GM23338 (cell line): Measurements from ENCODE around the gene CPNE7. TPM values are rescaled to one million over a fixed set of nuclear protein-coding genes. Genes with fewer than 3 reads are reported as not detected.

Experiments
- ATAC-seq: fragments of 200-7000 bp; cut with Tn5 transposase; 3 replicates; pipeline ENCODE4 v1.9.1; 2020
- DNase-seq: peaks from one replicate; pipeline ENCODE4 v3.0.0-alpha.2; 2015; ENCODE audit warnings: low spot score
- H2AFZ ChIP-seq: fragments of 200-600 bp; sonication (generic); 2 replicates; pipeline ENCODE4 v1.8.0; 2016; ENCODE audit warnings: antibody characterized with exemption, mild to moderate bottlenecking, moderate library complexity
- H3F3A ChIP-seq: fragments of 200-600 bp; sonication (generic); replicated peaks from 2 replicates; pipeline ENCODE4 v1.8.0; 2017; ENCODE audit warnings: antibody characterized with exemption, mixed run types, low read depth
- H3K27ac ChIP-seq: fragments of 200-600 bp; sonication (generic); 2 replicates; pipeline ENCODE4 v1.6.1; 2016; ENCODE audit warnings: low read depth
- H3K27me3 ChIP-seq: fragments of 200-600 bp; sonication (generic); 2 replicates; pipeline ENCODE4 v1.8.0; 2016; ENCODE audit warnings: mild to moderate bottlenecking, mixed run types, moderate library complexity; ENCODE audit not compliant: insufficient read depth
- H3K36me3 ChIP-seq: fragments of 200-600 bp; sonication (generic); 2 replicates; pipeline ENCODE4 v1.8.0; 2016; ENCODE audit warnings: mild to moderate bottlenecking; ENCODE audit not compliant: insufficient read depth
- H3K4me1 ChIP-seq: fragments of 200-600 bp; sonication (generic); 2 replicates; pipeline ENCODE4 v1.8.0; 2016; ENCODE audit warnings: mild to moderate bottlenecking, moderate library complexity; ENCODE audit not compliant: insufficient read depth
- H3K4me2 ChIP-seq: fragments of 200-600 bp; sonication (generic); 2 replicates; pipeline ENCODE4 v1.7.1; 2017; ENCODE audit warnings: mixed run types
- H3K4me3 ChIP-seq: fragments of 200-600 bp; sonication (generic); 2 replicates; pipeline ENCODE4 v1.6.1; 2016; ENCODE audit warnings: mixed run types
- H3K79me2 ChIP-seq: fragments of 200-600 bp; sonication (generic); replicated peaks from 2 replicates; pipeline ENCODE4 v1.8.0; 2017; ENCODE audit warnings: mild to moderate bottlenecking; ENCODE audit not compliant: insufficient read depth
- H3K9me2 ChIP-seq: fragments of 200-600 bp; sonication (generic); 2 replicates; pipeline ENCODE4 v1.8.0; 2017; ENCODE audit not compliant: insufficient read depth
- H4K20me1 ChIP-seq: fragments of 200-600 bp; sonication (generic); replicated peaks from 2 replicates; pipeline ENCODE4 v1.8.0; 2017; ENCODE audit warnings: mild to moderate bottlenecking; ENCODE audit not compliant: insufficient read depth
- H3K27ac Mint-ChIP-seq: 2 replicates; pipeline ENCODE4 v1.8.0; 2020; ENCODE audit warnings: inconsistent platforms, mild to moderate bottlenecking, moderate library complexity, mixed read lengths
- H3K27me3 Mint-ChIP-seq: 3 replicates; pipeline ENCODE4 v1.8.0; 2022; ENCODE audit warnings: low read depth, mild to moderate bottlenecking, moderate library complexity, mixed read lengths, inconsistent platforms; ENCODE audit not compliant: insufficient read depth, poor library complexity
- H3K36me3 Mint-ChIP-seq: 3 replicates; pipeline ENCODE4 v1.8.0; 2021; ENCODE audit warnings: low read depth, mild to moderate bottlenecking, inconsistent platforms, moderate library complexity, mixed read lengths
- H3K4me1 Mint-ChIP-seq: 3 replicates; pipeline ENCODE4 v1.8.0; 2020; ENCODE audit warnings: mild to moderate bottlenecking, inconsistent platforms, mixed read lengths
- H3K4me3 Mint-ChIP-seq: 3 replicates; pipeline ENCODE4 v1.8.0; 2021; ENCODE audit warnings: moderate library complexity, mild to moderate bottlenecking, inconsistent platforms, mixed read lengths
- H3K9me3 Mint-ChIP-seq: 3 replicates; pipeline ENCODE4 v1.8.0; 2020; ENCODE audit warnings: moderate library complexity, mild to moderate bottlenecking, inconsistent platforms, mixed read lengths
- CREB1 ChIP-seq: fragments of 250-450 bp; sonication (Bioruptor Pico); IDR thresholded peaks from 2 replicates; pipeline ENCODE4 v1.5.0; 2020; ENCODE audit warnings: low read depth, mild to moderate bottlenecking, moderate library complexity
- EZH2 ChIP-seq: fragments of 200-600 bp; sonication (generic); IDR thresholded peaks from one replicate; pipeline ENCODE4 v1.8.0; 2017; ENCODE audit warnings: antibody characterized with exemption, mild to moderate bottlenecking, low read depth; ENCODE audit not compliant: unreplicated experiment
- JUNB ChIP-seq: IDR thresholded peaks from one replicate; pipeline ENCODE4 v1.6.1; 2016; ENCODE audit warnings: antibody characterized with exemption; ENCODE audit not compliant: unreplicated experiment
- POLR2AphosphoS5 ChIP-seq: IDR thresholded peaks from 2 replicates; pipeline ENCODE4 v1.6.1; 2016; ENCODE audit warnings: antibody characterized with exemption, low read depth
- REST ChIP-seq: IDR thresholded peaks from one replicate; pipeline ENCODE4 v1.6.1; 2018; ENCODE audit warnings: antibody characterized with exemption; ENCODE audit not compliant: unreplicated experiment
- STAT1 ChIP-seq: IDR thresholded peaks from one replicate; pipeline ENCODE4 v1.6.1; 2016; ENCODE audit warnings: antibody characterized with exemption; ENCODE audit not compliant: unreplicated experiment
- ZNF331 ChIP-seq: fragments of 250-450 bp; sonication (Bioruptor Pico); IDR thresholded peaks from 2 replicates; pipeline ENCODE4 v1.5.0; 2020; ENCODE audit warnings: low read depth, mild to moderate bottlenecking, moderate library complexity
- polyA plus RNA-seq: library from polyadenylated mRNA; unstranded; fragments of >200 nt; fragmentation: Nextera tagmentation; extraction: Ambion mirVana; gene quantifications from 2 replicates; pipeline ENCODE4 v1.2.1, GENCODE V29; 2016
- total RNA-seq: library from RNA; depleted of rRNA; stranded (reverse); fragments of >200 nt; shearing (Covaris generic); gene quantifications from 2 replicates; pipeline ENCODE4 v1.2.3, GENCODE V29; 2014
- TF ChIP-seq, protein P1 (sequence below), 2 experiments: fragments of 200-600 bp in 1 of 2; sonication (generic) in 1 of 2; conservative IDR thresholded peaks; 2 replicates each; pipeline versions ENCODE4 v1.5.1 to v1.6.1; 2016 to 2017; ENCODE audit warnings: antibody characterized with exemption in 2 of 2, low read depth in 2 of 2, mild to moderate bottlenecking in 2 of 2, moderate library complexity in 1 of 2
- TF ChIP-seq, protein P2 (sequence below): IDR thresholded peaks from 2 replicates; pipeline ENCODE4 v1.6.1; 2016; ENCODE audit warnings: antibody characterized with exemption
- TF ChIP-seq, protein P3 (sequence below): fragments of 250-450 bp; sonication (Bioruptor Pico); IDR thresholded peaks from 2 replicates; pipeline ENCODE4 v1.5.0; 2020; ENCODE audit warnings: mild to moderate bottlenecking, moderate library complexity

Gene CPNE7
- total and polyA plus RNA-seq, 2 experiments from 2014 or later: 11.2 to 15.7 TPM

DNA sequence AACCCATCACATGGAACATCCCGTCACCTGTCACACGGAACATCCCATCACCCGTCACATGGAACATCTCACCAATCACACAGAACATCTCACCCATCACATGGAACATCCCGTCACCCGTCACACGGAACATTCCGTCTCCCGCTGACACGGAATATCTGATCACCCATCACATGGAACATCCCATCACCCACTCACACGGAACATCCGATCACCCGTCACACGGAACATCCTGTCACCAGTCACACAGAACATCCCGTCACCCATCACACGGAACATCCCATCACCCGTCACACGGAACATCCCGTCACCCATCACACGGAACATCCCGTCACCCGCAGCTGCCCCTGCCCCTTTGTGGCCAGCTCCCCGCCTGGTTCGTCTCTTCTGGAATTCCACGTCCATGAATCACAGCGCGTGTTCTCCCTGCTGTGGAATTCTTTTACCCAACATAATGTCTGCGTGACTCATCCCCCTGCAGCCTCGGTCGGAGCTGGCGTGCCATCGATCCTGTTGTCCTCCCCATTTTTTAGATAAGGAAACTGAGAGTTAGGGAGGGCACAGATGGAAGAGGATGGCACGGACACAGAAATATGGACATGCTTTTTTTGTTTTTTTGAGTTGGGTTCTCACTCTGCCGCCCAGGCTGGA is 5.6 kb downstream of the CPNE7 start (continued):
- TF ChIP-seq, protein P1, sequence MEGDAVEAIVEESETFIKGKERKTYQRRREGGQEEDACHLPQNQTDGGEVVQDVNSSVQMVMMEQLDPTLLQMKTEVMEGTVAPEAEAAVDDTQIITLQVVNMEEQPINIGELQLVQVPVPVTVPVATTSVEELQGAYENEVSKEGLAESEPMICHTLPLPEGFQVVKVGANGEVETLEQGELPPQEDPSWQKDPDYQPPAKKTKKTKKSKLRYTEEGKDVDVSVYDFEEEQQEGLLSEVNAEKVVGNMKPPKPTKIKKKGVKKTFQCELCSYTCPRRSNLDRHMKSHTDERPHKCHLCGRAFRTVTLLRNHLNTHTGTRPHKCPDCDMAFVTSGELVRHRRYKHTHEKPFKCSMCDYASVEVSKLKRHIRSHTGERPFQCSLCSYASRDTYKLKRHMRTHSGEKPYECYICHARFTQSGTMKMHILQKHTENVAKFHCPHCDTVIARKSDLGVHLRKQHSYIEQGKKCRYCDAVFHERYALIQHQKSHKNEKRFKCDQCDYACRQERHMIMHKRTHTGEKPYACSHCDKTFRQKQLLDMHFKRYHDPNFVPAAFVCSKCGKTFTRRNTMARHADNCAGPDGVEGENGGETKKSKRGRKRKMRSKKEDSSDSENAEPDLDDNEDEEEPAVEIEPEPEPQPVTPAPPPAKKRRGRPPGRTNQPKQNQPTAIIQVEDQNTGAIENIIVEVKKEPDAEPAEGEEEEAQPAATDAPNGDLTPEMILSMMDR (conservative IDR thresholded peaks at IDR 0.05; ENCODE audit: low read depth in 2 of 2): no peak
- TF ChIP-seq JUNB (no peak), REST (no peak), STAT1 (no peak), ZNF331 (CRISPR knock-in tag) (no peak), EZH2 (no peak)
- TF ChIP-seq, protein P2, sequence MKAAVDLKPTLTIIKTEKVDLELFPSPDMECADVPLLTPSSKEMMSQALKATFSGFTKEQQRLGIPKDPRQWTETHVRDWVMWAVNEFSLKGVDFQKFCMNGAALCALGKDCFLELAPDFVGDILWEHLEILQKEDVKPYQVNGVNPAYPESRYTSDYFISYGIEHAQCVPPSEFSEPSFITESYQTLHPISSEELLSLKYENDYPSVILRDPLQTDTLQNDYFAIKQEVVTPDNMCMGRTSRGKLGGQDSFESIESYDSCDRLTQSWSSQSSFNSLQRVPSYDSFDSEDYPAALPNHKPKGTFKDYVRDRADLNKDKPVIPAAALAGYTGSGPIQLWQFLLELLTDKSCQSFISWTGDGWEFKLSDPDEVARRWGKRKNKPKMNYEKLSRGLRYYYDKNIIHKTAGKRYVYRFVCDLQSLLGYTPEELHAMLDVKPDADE: no peak

GRCh38 chr16:89581861-89582563 is 6.5 kb downstream of the CPNE7 start:
- no peaks in the 10 kb centered on the region for H3K9me2 ChIP-seq
- peaks cover 4% of the 10 kb centered on the region for H3K27me3 ChIP-seq
- Mint-ChIP-seq H3K4me1 (no peaks in the 10 kb centered on the region; the same call in 2 of the 3 replicates), H3K4me3 (no peak overlapping the region), H3K27me3 (peaks cover 7% of the 10 kb centered on the region), H3K27ac (no peak overlapping the region), H3K36me3 (peaks cover 17% of the 10 kb centered on the region), H3K9me3 (peaks cover 6% of the 10 kb centered on the region; the same call in 2 of the 3 replicates)
- no peak overlapping the region for H3K4me2 ChIP-seq
- no peak overlapping the region for H3K4me3 ChIP-seq
- DNase-seq: no peak
- ATAC-seq: no peak
- H3F3A ChIP-seq: peaks cover 8% of the 10 kb centered on the region; the same call in 1 of the 2 replicates
- no peaks in the 10 kb centered on the region for H3K36me3 ChIP-seq
- H3K27ac ChIP-seq: no peak overlapping the region
- no peaks in the 10 kb centered on the region for H3K79me2 ChIP-seq
- no peaks in the 10 kb centered on the region for H4K20me1 ChIP-seq
- H3K4me1 ChIP-seq: no peaks in the 10 kb centered on the region
- no peak overlapping the region for H2AFZ ChIP-seq
- TF ChIP-seq, protein P3, sequence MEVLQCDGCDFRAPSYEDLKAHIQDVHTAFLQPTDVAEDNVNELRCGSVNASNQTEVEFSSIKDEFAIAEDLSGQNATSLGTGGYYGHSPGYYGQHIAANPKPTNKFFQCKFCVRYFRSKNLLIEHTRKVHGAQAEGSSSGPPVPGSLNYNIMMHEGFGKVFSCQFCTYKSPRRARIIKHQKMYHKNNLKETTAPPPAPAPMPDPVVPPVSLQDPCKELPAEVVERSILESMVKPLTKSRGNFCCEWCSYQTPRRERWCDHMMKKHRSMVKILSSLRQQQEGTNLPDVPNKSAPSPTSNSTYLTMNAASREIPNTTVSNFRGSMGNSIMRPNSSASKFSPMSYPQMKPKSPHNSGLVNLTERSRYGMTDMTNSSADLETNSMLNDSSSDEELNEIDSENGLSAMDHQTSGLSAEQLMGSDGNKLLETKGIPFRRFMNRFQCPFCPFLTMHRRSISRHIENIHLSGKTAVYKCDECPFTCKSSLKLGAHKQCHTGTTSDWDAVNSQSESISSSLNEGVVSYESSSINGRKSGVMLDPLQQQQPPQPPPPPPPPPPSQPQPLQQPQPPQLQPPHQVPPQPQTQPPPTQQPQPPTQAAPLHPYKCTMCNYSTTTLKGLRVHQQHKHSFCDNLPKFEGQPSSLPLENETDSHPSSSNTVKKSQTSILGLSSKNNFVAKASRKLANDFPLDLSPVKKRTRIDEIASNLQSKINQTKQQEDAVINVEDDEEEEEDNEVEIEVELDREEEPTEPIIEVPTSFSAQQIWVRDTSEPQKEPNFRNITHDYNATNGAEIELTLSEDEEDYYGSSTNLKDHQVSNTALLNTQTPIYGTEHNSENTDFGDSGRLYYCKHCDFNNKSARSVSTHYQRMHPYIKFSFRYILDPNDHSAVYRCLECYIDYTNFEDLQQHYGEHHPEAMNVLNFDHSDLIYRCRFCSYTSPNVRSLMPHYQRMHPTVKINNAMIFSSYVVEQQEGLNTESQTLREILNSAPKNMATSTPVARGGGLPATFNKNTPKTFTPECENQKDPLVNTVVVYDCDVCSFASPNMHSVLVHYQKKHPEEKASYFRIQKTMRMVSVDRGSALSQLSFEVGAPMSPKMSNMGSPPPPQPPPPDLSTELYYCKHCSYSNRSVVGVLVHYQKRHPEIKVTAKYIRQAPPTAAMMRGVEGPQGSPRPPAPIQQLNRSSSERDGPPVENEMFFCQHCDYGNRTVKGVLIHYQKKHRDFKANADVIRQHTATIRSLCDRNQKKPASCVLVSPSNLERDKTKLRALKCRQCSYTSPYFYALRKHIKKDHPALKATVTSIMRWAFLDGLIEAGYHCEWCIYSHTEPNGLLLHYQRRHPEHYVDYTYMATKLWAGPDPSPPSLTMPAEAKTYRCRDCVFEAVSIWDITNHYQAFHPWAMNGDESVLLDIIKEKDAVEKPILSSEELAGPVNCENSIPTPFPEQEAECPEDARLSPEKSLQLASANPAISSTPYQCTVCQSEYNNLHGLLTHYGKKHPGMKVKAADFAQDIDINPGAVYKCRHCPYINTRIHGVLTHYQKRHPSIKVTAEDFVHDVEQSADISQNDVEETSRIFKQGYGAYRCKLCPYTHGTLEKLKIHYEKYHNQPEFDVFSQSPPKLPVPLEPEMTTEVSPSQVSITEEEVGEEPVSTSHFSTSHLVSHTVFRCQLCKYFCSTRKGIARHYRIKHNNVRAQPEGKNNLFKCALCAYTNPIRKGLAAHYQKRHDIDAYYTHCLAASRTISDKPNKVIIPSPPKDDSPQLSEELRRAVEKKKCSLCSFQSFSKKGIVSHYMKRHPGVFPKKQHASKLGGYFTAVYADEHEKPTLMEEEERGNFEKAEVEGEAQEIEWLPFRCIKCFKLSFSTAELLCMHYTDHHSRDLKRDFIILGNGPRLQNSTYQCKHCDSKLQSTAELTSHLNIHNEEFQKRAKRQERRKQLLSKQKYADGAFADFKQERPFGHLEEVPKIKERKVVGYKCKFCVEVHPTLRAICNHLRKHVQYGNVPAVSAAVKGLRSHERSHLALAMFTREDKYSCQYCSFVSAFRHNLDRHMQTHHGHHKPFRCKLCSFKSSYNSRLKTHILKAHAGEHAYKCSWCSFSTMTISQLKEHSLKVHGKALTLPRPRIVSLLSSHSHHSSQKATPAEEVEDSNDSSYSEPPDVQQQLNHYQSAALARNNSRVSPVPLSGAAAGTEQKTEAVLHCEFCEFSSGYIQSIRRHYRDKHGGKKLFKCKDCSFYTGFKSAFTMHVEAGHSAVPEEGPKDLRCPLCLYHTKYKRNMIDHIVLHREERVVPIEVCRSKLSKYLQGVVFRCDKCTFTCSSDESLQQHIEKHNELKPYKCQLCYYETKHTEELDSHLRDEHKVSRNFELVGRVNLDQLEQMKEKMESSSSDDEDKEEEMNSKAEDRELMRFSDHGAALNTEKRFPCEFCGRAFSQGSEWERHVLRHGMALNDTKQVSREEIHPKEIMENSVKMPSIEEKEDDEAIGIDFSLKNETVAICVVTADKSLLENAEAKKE: no peak
- no peak for TF ChIP-seq POLR2AphosphoS5
- TF ChIP-seq EZH2: no peak
- TF ChIP-seq CREB1 (CRISPR knock-in tag): no peak
- no peak for TF ChIP-seq JUNB
